Mucosa of gallbladder (tissue), 1 donor: Measurements from ENCODE around the gene SFMBT2. TPM values are rescaled to one million over a fixed set of nuclear protein-coding genes. Genes with fewer than 3 reads are reported as not detected.
"Not testable (repeated sequence)": the region's sequence is repeated elsewhere in the genome, so short reads cannot be mapped to it uniquely, and the experiment has no call there.

Experiments used
- DNase-seq: peaks from one replicate; pipeline ENCODE4 v3.0.0-alpha.2; 2020; ENCODE audit warnings: low spot score
- total RNA-seq: library from RNA; stranded (reverse); gene quantifications from one replicate; pipeline ENCODE4 v1.2.1, GENCODE V29; 2021
- donor health status: DM: no; HTN: no; CAD: no.

Gene SFMBT2
- total RNA-seq, 1 donor from 2014 or later = 19.8 TPM

DNA sequence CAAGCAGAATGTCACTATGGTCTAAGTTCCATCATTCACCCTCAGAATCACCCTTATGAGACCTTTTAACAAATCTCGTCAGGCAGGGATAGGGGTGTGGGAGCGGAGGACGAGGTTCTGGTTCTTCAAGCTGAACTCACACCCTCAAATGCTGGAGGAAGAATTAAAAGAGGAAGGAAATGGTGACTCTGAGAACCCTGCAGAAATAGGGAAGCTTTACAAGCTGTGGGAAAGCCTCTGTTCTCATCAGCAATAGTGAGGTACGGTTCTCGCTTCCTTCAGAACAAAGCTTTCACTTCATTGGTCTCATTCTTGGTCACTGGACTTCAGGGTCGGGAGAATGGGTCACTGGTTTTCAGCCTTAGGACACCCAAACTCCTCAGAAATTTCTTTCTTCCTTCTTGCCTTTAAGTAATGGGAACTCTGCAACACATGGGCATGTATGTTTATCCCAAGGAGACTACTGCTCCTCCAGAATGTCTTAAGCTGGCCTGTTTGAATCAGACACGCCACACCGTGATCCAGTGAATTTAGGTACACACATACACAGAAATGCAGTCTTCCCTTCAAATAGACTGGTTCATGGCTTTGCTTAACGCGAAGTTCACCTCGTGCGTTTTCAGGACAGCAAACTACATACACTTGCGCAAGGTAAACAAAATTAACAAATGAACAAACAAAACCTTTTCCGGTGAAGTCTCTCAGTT, 226.0 kb downstream of the SFMBT2 start:
- no peak for DNase-seq

DNA sequence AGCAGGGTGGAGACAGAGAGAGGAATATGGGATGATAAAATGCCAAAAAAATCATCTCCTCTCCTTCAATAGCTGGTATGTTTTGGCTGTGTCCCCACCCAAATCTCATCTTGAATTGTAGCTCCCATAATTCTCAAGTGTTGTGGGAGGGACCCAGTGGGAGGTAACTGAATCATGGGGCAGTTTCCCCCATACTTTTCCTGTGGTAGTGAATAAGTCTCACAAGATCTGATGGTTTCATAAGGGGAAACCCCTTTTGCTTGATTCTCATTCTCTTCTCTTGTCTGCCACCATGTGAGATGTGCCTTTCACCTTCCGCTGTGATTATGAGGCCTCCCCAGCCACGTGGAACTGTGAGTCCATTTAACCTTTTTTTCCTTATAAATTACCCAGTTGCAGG, 226.7 kb downstream of the SFMBT2 start:
- not testable (repeated sequence) for DNase-seq

DNA sequence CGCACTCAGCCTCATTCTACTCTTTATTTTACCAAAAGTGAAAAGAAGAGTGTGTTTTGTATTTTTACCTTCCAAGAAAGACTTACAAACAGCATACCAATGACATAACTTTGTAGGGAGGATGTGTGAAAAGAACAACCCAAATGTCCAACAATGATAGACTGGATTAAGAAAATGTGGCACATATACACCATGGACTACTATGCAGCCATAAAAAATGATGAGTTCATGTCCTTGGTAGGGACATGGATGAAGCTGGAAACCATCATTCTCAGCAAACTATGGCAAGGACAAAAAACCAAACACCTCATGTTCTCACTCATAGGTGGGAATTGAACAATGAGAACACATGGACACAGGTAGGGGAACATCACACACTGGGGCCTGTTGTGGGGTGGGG, 228.5 kb downstream of the SFMBT2 start:
- not testable (repeated sequence) for DNase-seq

DNA sequence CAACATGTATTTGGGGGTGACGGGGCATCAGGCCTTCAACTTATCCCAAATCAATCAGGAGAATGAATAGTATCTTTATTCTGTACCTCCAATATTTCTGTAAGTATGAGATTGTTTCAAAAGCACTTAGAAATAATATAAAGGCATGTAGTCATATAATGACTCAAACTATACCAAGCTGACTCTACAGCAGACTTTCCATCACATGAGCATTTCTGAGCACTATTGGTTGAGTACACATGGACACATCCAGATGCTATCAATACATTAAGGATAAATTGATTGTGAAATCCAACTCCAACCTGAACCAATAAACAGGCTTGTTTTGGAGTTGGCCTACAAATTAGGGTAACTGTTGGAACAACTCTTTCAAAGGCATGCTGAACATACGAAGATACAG, 229.4 kb downstream of the SFMBT2 start:
- no peak for DNase-seq

DNA sequence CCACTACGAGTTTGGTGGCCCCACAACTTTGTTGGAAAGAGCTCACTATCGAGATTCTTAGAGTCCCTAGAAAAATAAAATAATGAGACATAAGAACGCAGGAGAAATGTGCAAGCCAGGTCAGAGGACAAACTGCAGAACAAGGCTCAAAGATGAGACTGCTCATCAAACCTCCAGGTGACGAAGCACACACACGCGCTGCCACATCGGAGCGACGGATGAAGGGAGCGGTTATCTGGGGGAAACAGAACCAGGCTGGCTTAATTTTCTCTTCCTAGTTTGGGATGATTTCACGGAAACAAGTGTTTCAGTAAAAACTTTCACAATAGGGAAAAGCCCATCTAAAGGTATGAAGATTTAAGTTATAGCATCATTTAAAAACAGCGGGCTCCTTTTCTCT, 231.3 kb downstream of the SFMBT2 start:
- no peak for DNase-seq

DNA sequence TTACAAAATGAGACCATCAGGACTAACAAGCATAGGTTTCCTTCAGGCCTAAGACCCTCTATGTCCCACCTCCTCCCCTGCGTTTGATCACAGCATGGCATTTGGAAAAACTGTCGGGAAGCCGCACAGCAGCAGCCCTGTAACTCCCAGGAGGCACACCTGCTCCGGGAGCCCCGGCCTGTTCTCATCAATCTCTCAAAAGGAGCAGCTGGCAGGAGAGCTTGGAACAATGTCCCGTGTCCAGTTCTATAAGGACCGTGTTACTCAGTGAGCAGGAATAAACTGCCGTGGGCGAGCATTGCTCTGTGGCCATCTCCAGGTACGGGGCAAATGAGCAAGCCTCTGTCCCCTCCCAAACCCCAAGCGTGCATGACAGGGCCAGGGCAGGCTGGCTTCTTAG, 236.9 kb downstream of the SFMBT2 start:
- DNase-seq = no peak

DNA sequence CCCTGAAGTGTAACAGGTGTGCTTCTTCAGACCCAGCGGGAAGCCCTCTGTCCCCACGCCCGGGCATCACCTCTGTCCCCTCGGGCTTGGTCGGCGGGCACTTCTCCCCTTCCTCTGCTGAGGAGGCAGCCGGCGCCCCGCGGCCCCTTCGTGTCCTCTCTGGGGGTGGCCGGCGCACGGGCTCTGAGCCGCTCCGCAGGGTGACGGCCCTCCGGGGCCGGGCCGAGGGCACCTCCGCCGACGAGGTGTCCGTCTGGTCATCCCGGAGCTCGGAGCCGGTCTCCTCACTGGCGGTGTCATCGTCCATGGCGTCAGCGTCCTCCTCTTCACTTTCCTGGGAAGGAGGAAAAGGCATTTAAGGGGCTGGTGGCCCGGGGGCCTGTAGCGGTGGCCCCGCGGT, 239.0 kb downstream of the SFMBT2 start:
- no peak for DNase-seq

DNA sequence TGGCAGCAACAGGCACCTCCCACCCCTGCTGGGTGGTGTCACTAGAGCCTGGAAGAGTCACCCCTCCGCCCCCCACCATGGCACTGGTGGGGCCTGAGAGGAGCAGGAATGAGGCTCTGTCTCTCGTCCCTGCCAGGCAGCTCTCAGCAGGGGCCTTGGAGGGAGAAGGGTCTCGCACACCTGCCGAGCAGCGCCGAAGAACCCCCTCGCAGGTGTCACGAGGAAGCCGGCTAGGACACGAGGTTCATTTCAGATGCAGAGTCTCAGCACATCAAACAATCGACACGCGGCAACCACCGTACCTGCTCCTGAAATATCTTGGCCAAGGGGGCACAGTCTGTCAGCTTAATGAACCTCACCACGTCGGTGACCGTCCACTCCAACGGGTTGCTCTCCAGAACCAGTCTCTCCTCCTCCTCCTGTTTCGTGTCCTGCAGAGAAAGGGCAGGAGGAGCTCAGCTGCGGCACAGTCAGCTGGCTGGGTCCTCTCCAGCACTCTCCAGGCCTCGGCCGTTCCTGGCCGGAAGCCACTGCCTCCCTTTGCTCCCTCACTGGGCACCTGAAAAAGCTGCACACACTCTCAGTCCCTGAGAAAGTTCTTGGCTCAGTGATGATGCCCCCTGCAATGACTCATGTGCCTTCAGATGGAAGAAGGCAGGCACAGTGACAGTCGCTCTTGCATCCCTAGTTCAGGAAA, 240.1 kb downstream of the SFMBT2 start:
- no peak for DNase-seq

DNA sequence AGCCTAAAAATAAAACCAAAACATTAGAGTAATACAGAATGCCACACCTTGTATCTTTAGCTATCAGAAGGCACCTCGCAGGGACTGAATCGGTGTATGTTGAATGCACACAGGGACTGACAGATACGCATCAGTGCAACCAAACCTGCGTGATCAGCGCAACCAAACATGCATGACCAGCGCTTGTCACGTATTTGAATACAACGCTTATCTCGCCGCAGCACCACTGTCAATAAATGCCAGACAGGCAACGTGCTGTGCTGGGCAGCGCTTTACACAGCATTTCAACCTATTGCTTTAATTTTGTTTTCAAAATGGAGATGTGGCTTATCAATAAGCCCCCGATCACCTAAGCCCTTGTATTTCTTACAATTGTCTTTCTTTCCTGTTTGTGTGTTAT, 242.4 kb downstream of the SFMBT2 start:
- DNase-seq = no peak

DNA sequence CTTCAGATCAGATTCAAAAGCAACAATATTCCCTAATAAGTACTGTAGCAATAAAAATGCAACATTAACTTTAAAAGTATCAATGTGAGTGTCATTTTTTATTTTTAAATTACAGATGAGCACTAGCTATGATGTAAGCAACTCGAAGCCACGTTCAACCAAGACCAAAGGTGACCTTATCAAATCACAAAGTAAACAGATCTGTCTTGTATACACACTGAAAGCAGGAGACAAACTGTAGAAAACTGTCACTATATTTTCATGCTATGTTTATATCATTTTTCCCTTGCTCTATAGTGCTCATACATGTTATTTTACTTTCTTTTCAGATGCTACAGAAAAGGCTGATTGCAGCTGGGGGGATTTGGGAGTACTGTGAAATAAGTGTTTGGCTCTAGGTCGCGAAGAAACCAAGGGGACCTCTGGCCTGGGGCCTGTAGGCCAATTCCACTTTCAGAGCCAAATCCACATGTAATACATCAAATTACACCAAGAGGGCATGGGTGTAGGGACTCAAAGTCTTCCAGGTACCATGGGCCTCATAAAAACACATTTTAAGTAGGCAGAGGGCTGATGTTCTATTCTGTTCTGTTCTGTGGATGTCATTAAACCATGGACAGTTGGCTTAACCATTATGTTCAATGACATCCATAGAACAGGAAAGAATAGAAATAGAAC, 245.2 kb downstream of the SFMBT2 start:
- DNase-seq = no peak

DNA sequence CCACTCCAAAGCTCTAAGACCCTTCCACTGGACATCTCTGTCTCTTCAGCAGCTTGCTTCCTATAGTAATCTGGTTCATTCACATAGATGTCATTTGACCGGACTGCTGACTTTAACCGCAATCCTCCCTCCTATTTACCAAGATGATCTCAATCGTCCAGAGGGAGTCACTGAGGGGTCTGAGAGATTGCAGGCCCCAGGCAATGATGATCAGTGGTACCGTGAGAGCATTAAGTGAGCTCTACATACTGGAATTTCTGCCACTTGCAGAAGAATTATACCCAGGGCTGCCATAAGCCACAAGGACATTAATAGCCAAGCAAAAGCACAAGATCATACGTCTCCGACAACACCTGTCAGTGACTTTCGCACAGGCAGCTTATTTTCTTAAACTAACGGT, 245.9 kb downstream of the SFMBT2 start:
- no peak for DNase-seq

DNA sequence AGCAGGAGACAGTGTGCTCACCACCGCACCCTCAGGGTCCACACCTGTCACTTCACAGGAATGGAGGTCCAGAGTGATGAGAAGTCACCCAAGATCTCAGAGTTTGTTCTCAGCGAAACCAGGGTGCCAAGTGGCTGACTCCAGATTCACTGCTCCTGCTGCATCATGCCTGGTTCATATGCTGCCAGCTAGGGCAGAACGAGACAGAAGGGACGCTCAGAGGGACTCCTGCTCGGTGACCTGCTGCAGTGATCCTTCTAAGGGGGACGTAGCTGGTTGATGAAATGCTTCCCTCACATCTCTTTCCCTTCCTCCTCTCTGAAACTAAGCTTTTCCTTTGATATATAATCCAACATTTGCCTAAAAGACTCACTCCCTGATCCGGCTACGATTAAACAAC, 248.5 kb downstream of the SFMBT2 start:
- no peak for DNase-seq

DNA sequence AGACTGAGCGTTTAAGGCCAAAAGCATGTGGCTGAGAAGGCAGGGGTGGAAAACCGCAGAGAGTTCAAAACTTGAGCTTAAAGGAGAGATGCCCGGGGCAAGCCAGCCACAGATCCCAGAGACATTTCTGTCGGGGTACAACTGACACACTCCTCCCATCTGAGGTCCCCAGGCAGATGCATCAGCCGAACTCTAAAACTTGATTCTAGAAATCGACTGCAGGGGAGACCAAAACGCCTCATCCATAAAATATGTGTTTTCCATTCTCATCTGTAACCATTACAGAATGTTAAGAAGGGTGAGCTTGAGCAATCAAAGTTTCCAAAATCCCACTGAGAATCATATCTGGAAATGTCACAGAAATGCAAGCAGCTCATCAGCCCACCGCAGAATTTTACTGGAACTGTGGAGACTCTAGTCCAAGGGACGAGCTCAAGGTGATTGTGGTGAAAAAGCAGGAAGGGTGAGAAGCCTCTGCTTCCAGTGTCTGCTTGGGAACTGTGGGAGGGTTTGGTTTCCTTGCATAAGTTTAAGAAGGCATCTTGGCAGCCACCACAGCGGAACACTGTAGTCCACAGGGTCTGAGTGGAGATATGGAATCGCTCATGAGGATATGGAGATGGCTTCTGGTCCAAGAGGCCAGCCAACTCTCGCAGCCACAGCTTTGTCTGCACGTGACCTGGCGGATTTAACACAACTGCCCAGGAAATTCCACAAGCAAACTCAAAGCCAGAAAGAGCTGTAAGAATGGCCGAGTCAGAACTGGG, 249.2 kb downstream of the SFMBT2 start:
- peak; percentile 34 for DNase-seq

DNA sequence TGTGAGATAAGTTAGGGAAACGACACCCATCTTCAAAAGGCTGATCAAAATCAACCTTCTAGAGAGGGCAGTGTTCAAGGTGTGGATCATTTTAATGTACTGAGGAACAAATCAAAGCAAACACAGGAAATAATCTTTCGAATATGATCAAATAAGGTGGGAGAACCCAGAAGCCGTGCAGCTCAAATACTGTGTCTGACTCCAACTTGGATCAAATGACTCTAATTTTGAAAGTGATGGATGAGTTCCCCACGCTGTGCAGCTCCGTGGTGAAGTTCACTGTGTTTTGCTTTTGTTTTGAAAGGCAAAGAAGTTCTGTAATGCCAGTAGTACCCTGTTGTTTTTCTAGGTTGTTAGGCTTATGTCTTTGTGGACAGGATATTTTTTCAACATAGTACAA, 250.9 kb downstream of the SFMBT2 start:
- no peak for DNase-seq

DNA sequence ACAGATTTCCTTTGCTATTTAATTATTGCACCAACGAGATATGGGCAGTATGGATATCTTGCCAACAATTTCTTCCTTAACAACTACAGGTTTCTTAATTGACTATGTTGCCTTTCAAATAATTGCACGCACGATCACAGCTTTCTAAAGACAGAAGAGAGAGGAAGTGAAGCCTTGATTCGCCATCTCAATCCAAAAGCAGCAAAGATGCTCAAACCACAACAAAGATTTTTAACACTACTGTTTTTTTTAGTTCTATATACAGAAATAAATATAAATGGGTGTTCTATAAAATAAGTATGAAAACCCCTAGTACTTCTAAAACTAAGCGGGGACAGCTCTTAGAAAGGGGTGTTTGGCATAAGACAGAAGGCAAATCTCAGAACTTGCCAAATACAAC, 251.3 kb downstream of the SFMBT2 start:
- DNase-seq = no peak

DNA sequence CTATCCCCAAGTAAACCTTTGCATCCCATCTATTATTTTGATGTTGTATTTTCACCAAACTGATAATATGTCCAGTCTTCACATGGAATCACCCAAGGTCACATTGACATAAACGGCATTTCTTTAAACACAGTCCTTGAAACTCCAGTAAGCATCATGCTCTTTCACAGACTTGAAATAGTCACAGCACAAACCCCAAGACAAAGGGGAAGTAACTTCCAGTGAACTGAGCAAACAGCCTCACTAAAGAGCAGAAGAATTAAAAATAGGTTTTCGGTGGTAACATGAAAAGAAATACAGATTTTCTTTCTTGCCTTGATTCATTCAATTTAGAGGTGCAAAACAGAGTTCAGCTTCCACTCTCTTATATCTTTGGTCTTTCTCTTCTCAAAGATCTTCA, 253.7 kb downstream of the SFMBT2 start:
- DNase-seq = no peak

DNA sequence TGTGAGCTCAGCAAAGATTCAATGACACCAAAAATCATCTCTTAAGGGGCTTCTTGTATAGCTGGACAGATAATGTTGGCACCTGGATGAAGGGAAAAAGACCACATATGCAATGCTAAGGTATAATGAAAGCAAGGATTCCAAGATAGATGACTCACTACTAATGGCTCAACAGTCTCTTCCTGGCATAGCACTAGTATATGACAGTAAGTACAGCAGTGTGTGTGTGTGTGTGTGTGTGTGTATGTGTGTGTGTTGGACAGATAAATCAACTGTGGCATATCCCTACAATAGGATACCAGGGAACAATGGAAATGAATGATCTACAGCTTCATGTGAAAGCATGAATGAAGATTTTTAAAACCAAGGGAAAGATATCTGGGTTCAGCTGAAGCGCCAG, 257.1 kb downstream of the SFMBT2 start:
- no peak for DNase-seq

DNA sequence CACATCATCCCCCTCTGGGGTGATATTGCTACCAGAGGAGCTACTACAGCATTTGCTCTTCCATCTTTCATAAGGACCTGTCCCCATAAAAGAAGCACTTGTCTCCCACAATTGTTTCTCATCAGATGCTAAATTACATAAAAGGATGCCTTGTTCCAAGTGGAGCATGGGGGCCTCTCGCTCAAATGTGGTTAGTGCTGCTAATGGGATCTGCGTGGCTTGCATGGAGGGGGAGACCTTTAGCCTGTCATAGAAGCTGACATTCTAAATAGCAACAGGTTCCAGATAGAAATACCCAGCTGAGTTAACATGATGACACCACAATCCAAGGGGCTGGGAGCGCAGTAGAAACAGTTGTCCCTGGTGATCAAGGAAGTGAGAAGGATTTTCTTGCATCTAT, 257.9 kb downstream of the SFMBT2 start:
- no peak for DNase-seq

DNA sequence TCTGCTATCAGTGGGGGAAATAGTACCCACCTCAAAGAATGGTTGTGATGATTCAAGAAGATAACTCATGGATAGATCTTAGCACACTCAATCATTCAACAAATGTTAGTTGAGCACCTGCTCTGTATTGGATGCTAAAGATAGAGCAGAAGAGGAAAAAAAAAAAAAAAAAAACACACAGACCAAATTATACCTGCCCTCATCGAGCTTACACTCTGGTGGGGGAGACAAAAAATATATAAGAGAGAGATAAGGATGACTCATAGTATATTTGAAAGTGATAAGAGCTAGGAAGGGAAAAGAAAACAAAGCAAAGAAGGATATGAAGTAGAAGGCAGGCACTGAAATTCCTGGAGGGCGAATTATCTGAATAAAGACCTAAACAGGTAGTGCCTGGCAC, 258.5 kb downstream of the SFMBT2 start:
- no peak for DNase-seq

DNA sequence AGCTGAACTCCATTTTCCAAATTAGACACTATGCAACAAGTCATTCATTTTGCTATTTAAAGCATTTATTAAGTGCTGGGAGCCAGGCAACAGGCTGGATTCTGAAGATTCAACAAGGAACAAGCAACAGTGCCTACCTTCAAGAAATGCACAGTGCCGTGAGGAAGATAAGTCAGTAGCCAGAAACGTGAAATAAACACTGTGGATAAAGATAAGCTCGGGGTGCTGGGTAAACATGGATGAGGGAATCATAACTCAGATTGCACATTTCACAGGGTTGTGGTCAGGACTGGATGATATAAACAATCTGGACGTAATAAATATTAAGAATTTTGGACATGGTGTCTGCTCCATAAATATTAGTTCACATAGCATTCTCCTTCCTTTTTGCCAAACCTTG, 259.3 kb downstream of the SFMBT2 start:
- DNase-seq = no peak

DNA sequence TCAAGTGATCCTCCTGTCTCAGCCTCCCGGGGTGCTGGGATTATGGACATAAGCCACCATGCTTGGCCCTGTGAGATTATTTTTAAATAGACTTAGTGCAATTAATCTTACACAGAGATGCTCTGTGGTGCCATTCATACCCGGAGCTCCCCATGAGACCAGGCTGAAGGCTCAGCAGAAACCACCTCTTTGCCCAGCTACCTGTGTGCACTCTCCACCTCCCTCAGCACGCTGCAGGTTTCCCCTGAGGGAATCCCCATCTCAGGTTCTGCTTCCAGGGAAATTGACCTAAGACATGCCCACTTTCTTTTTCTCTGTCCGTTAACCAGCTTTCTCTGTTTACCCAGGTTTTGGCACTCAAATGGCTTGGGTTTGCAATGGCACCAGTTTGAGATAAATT, 260.5 kb downstream of the SFMBT2 start:
- no peak for DNase-seq

DNA sequence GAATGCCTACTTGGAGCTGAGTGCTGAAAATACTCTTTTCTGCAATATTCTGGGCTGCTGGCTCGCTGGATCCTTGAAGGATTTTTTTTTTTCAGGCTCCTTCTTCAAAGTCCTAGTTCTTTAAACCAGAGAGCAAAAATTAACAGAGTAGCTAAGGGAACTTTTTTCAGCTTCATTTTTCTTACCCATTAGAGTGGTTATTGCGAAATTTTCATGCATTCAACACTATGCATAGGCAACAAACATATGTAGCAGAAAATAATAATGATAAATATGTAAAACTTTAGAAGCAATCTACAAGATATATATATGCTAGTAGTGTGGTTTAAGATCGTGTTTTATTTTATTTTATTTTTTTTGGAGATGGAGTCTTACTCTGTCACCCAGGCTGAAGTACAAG, 264.6 kb downstream of the SFMBT2 start:
- DNase-seq = no peak
